ENCODE results near the gene ARFIP1. TPM values are rescaled to one million over a fixed set of nuclear protein-coding genes. Genes with fewer than 3 reads are reported as not detected.

The ARFIP1 gene
- total and polyA plus RNA-seq, 2 of the 8 experiments (the other 6 are each of a cell fraction or from before 2014, with no cell fraction given), result 13.5 to 38.0 TPM

- TF ChIP-seq PHF8 (conservative IDR thresholded peaks at IDR 0.05; ENCODE audit: low read depth, low read length) (no peak), RFX5 (IDR thresholded peaks at IDR 0.05; ENCODE audit: borderline replicate concordance, low read depth, low read length) (no peak), EP300 (IDR thresholded peaks at IDR 0.05; ENCODE audit: borderline replicate concordance in 1 of 2, low read depth in 2 of 2, low read length in 2 of 2) (no peak)
Measured at GRCh38 chr4:152805071-152805650, 25.4 kb downstream of the ARFIP1 start (continued).
